ENCODE data around the gene COQ10B. TPM values are rescaled to one million over a fixed set of nuclear protein-coding genes. Genes with fewer than 3 reads are reported as not detected.

The COQ10B gene
- total RNA-seq, 3 donors from 2014 or later (not counting 1 experiment from before 2014, with no cell fraction given), result 64.6 to 79.2 (median 72.5) TPM

- intact Hi-C loops (cut with micrococcal nuclease), result loop anchor here (1.0 to 5.0 kb wide), 4 partner anchors 18 to 270 kb away; partner anchors contain the start of genes COQ10B, HSPE1, MARS2 and MOB4
- peak within 1 kb of the TSS; percentile 97 for H3K27ac ChIP-seq (ENCODE audit: low read length)
- Mint-ChIP-seq H3K27ac (peak within 1 kb of the TSS; percentile 98 to 100), H3K36me3 (peaks cover 8% of the 10 kb centered on the region), H3K4me1 (peaks cover 60 to 64% of the 10 kb centered on the region in 2 donors), H3K9me3 (no peaks in the 10 kb centered on the region), H3K27me3 (ENCODE audit: low read depth in 2 of 2) (no peaks in the 10 kb centered on the region), H3K4me3 (peak within 1 kb of the TSS; percentile 98)
- ATAC-seq, result peak; percentile 94 to 99 (median 97)
- no peak for TF ChIP-seq CTCF (IDR thresholded peaks at IDR 0.05)
- H3K4me1 ChIP-seq (ENCODE audit: control insufficient read depth, insufficient read depth, low read length), result peaks cover 30% of the 10 kb centered on the region
- peak within 1 kb of the TSS; percentile 92 for H3K4me3 ChIP-seq (ENCODE audit: low read length)
- DNase-seq, result peak; percentile 99 to 100
- H3K36me3 ChIP-seq (ENCODE audit: control insufficient read depth, insufficient read depth, low read length), result peaks cover under 1% of the 10 kb centered on the region
- WGBS (ENCODE audit: insufficient coverage), result under 1% methylated on average over 74 of the region's 74 CpGs
- H3K9me3 ChIP-seq (ENCODE audit: control insufficient read depth, insufficient read depth, low read length), result no peaks in the 10 kb centered on the region
- H3K27me3 ChIP-seq (ENCODE audit: control insufficient read depth, insufficient read depth, low read length), result no peaks in the 10 kb centered on the region
Observed at GRCh38 chr2:197434541-197435513, 18.5 kb upstream of the COQ10B start, which contains the start of gene SF3B1. TSS of gene SF3B1 (minus strand) at chr2:197435028. CDS start at chr2:197434999, 29 bp downstream.

GRCh38 chr2:197435598-197436420, 17.5 kb upstream of the COQ10B start:
- H3K4me1 ChIP-seq (ENCODE audit: control insufficient read depth, insufficient read depth, low read length), result peaks cover 24% of the 10 kb centered on the region
- H3K4me3 ChIP-seq (ENCODE audit: low read length), result peak overlapping the region; percentile 92
- H3K4me3 Mint-ChIP-seq, result peak overlapping the region; percentile 98
- no peak for ATAC-seq
- intact Hi-C loops (cut with micrococcal nuclease), result loop anchor here (1.0 to 5.0 kb wide), 4 partner anchors 17 to 269 kb away; partner anchors contain the start of genes COQ10B, HSPE1, MARS2 and MOB4
- H3K27ac ChIP-seq (ENCODE audit: low read length), result peak overlapping the region; percentile 97
- H3K27me3 Mint-ChIP-seq (ENCODE audit: low read depth in 2 of 2), result no peaks in the 10 kb centered on the region
- H3K36me3 ChIP-seq (ENCODE audit: control insufficient read depth, insufficient read depth, low read length), result no peaks in the 10 kb centered on the region
- peak in 1 of 2 donors; percentile 51 for DNase-seq
- no peaks in the 10 kb centered on the region for H3K27me3 ChIP-seq (ENCODE audit: control insufficient read depth, insufficient read depth, low read length)
- H3K4me1 Mint-ChIP-seq, result peaks cover 52 to 54% of the 10 kb centered on the region in 2 donors
- 47% methylated on average over 13 of the region's 16 CpGs for WGBS (ENCODE audit: insufficient coverage)
- H3K9me3 Mint-ChIP-seq, result no peaks in the 10 kb centered on the region
- H3K9me3 ChIP-seq (ENCODE audit: control insufficient read depth, insufficient read depth, low read length), result no peaks in the 10 kb centered on the region
- H3K36me3 Mint-ChIP-seq, result peaks cover 8% of the 10 kb centered on the region
- TF ChIP-seq CTCF (IDR thresholded peaks at IDR 0.05), result no peak
- H3K27ac Mint-ChIP-seq, result peak overlapping the region; percentile 98 to 100

- Mint-ChIP-seq H3K4me3 (no peak overlapping the region), H3K9me3 (no peaks in the 10 kb centered on the region), H3K36me3 (peaks cover 8% of the 10 kb centered on the region), H3K4me1 (peaks cover 36 to 38% of the 10 kb centered on the region in 2 donors), H3K27ac (peak overlapping the region; percentile 11 to 16), H3K27me3 (ENCODE audit: low read depth in 2 of 2) (peaks cover 0 to under 1% of the 10 kb centered on the region in 2 donors)
- 100% methylated on average over 2 of the region's 2 CpGs for WGBS (ENCODE audit: insufficient coverage)
- ATAC-seq (no peak), DNase-seq (no peak)
- H3K9me3 ChIP-seq (ENCODE audit: control insufficient read depth, insufficient read depth, low read length), result no peaks in the 10 kb centered on the region
- H3K4me3 ChIP-seq (ENCODE audit: low read length), result no peak overlapping the region
- no peak overlapping the region for H3K27ac ChIP-seq (ENCODE audit: low read length)
- no peaks in the 10 kb centered on the region for H3K36me3 ChIP-seq (ENCODE audit: control insufficient read depth, insufficient read depth, low read length)
- H3K4me1 ChIP-seq (ENCODE audit: control insufficient read depth, insufficient read depth, low read length), result peaks cover 13% of the 10 kb centered on the region
- no peaks in the 10 kb centered on the region for H3K27me3 ChIP-seq (ENCODE audit: control insufficient read depth, insufficient read depth, low read length)
- no peak for TF ChIP-seq CTCF (IDR thresholded peaks at IDR 0.05)
- intact Hi-C loops (cut with micrococcal nuclease), result loop anchor here (5.0 kb wide), 1 partner anchor 80 kb away; the partner anchor contains the start of gene MOB4
Observed at GRCh38 chr2:197437380-197437779, 16.0 kb upstream of the COQ10B start.
